ENCODE results near the gene D2HGDH. TPM values are rescaled to one million over a fixed set of nuclear protein-coding genes. Genes with fewer than 3 reads are reported as not detected.
"Not testable (repeated sequence)": the region's sequence is repeated elsewhere in the genome, so short reads cannot be mapped to it uniquely, and the experiment has no call there.

Gene D2HGDH
- total RNA-seq, 1 donor from 2014 or later: 45.5 TPM

- DNase-seq (ENCODE audit: low spot score): no peak
- ATAC-seq: no peak
Observed at GRCh38 chr2:241788135-241788534, 53.7 kb downstream of the D2HGDH start.

- DNase-seq (ENCODE audit: low spot score) (no peak), ATAC-seq (no peak)
Observed at GRCh38 chr2:241788572-241788971, 54.1 kb downstream of the D2HGDH start.

- DNase-seq (ENCODE audit: low spot score); ATAC-seq: not testable (repeated sequence)
Observed at GRCh38 chr2:241791385-241791784, 57.0 kb downstream of the D2HGDH start.

- ATAC-seq (no peak), DNase-seq (ENCODE audit: low spot score) (no peak)
Observed at GRCh38 chr2:241793385-241793784, 59.0 kb downstream of the D2HGDH start.

GRCh38 chr2:241794250-241794823, 59.9 kb downstream of the D2HGDH start:
- ATAC-seq (no peak), DNase-seq (ENCODE audit: low spot score) (no peak)

- DNase-seq (ENCODE audit: low spot score): no peak
- ATAC-seq: no peak
Observed at GRCh38 chr2:241795021-241795999, 60.9 kb downstream of the D2HGDH start.

GRCh38 chr2:241796209-241796608, 61.8 kb downstream of the D2HGDH start:
- ATAC-seq (no peak), DNase-seq (ENCODE audit: low spot score) (no peak)

GRCh38 chr2:241796610-241797138, 62.2 kb downstream of the D2HGDH start:
- no peak for ATAC-seq
- DNase-seq (ENCODE audit: low spot score): no peak

- DNase-seq (ENCODE audit: low spot score): no peak
- no peak for ATAC-seq
Observed at GRCh38 chr2:241797441-241798080, 63.1 kb downstream of the D2HGDH start.

- no peak for ATAC-seq
- no peak for DNase-seq (ENCODE audit: low spot score)
Observed at GRCh38 chr2:241798081-241798630, 63.7 kb downstream of the D2HGDH start.

- no peak for ATAC-seq
Observed at GRCh38 chr2:241798631-241799521, 64.4 kb downstream of the D2HGDH start.

GRCh38 chr2:241799522-241800197, 65.2 kb downstream of the D2HGDH start:
- DNase-seq (ENCODE audit: low spot score): no peak

More at GRCh38 chr2:241798631-241799521, 64.4 kb downstream of the D2HGDH start:
- no peak for DNase-seq (ENCODE audit: low spot score)

GRCh38 chr2:241800198-241800903, 65.9 kb downstream of the D2HGDH start:
- not testable (repeated sequence) for DNase-seq (ENCODE audit: low spot score); ATAC-seq

More at GRCh38 chr2:241799522-241800197, 65.2 kb downstream of the D2HGDH start:
- no peak for ATAC-seq

GRCh38 chr2:241801611-241802420, 67.4 kb downstream of the D2HGDH start:
- no peak for ATAC-seq
- no peak for DNase-seq (ENCODE audit: low spot score)

GRCh38 chr2:241802421-241803318, 68.2 kb downstream of the D2HGDH start:
- ATAC-seq (no peak), DNase-seq (ENCODE audit: low spot score) (no peak)

- peak; percentile 74 for ATAC-seq
Observed at GRCh38 chr2:241803387-241804325, 69.2 kb downstream of the D2HGDH start.

More at GRCh38 chr2:241803387-241804325, 69.2 kb downstream of the D2HGDH start:
- peak; percentile 62 for DNase-seq (ENCODE audit: low spot score)

Data from left lobe of liver (tissue), 2 donors.